ENCODE measurements around the gene ADA.
A peak's percentile ranks its signal among the peaks of the same experiment; 100 is the strongest.
"Not testable (repeated sequence)": the region's sequence is repeated elsewhere in the genome, so short reads cannot be mapped to it uniquely, and the experiment has no call there.

Gene ADA

GRCh38 chr20:44651684-44652423, at the start of gene ADA:
Gene ADA (minus strand): TSS chr20:44651699. CDS start chr20:44651607, 92 bp downstream.
- DNase-seq, result peak; percentile 44

- DNase-seq, result no peak
Observed at GRCh38 chr20:44700306-44700705, 48.8 kb upstream of the ADA start.

DNA sequence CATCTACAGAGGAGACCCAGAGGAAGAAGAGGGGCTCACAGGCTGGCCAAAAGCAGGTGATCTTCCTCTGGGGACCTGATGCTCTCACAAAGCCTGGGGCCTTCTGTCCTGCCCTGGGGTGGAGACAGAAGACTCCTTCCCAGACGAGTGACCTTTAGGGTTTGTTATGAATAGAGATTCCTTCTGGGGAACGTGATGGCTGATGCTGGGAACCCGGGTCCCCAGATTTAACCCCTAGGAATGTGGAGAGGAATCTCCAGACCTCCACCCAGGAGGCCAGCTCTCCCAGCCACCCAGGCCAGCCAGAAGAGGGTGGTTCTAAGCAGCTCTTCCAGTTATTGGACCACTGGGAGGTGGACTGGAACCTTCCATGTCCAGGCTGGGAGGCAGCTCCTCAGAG, 46.9 kb upstream of the ADA start:
- DNase-seq, result no peak

GRCh38 chr20:44697041-44697440, 45.5 kb upstream of the ADA start:
- not testable (repeated sequence) for DNase-seq

- DNase-seq, result no peak
Observed at GRCh38 chr20:44696315-44696714, 44.8 kb upstream of the ADA start.

DNA sequence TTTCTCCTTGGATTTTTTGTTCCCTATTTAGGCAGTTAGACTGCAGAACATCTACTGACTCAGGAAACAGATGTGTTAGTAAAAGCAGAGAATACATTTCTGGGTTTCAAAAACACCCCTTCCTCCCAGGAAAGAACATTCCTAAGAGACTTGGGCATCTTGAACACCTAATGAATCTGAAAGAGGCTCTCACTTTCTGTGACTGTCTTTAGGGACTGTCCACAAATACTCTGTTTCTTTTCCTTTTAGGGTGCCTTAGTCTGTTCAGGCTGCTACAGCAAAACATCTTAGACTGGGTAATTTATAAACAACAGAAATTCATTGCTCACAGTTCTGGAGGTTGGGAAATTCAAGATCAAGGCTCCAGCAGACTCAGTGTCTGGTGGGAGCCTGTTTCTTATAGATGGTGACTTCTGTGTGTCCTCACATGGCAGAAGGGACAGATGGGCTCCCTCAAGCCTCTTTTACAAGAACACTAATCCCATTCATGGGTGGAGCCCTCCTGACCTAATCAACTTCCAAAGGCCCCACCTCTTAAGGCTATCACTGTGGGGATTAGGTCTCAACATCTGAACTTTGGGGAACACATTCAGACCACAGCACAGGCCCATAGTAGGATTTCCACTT, 44.3 kb upstream of the ADA start:
- no peak for DNase-seq

DNA sequence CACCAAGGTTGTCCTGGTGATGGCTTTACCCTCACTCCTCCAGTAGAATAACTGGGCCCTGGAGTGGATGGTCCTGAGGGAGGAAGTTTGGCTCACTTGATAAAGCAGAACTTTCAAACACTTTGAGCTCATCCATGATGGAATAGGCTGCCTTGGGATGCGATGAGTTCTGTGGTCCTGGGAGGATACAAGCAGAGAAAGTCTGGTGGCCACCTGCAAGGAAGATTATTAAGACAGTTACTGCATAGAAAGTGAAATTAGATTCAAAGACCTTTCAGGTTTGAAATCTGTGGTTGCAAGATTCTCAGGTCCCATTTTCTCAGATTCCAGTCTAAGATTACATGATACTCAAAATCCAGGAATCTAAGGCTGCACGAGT, 43.8 kb upstream of the ADA start:
- no peak for DNase-seq

DNA sequence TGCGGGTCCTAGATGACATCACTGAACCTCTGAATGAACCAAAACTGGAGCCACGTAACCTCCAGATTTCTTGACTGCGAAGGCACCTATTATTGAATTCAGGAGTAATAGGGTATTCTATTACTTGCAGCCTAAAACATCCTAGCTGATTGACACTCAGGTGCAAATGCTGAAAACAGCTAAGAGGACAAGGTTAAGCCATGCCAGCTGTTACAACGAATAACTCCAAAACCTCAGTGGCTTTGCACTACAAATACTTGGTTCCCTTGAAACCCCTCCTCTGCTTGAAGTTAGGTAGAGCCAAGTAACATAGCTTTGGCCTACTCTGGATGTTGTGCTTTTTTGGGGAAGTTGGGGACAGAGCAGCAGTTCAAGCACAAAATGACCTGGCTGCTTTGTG, 42.7 kb upstream of the ADA start:
- no peak for DNase-seq

DNA sequence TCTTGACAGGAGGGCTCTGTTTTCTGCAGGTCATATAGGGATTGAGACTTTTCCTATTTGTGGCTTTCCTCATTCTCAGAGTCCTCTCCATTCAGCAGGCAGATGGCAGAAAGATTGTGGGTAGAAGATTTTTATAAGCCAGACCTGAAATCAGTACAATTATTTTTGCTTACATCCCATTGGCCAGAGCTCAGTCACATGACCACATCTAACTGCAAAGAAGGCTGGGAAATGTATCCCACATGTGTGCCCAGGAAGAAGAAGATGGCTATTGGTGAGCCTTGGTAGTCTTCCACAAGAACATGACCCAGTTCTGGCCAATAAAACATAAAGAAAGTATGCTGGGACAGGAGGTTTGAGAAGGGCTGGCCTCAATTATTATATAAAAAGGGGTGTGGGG, 42.1 kb upstream of the ADA start:
- no peak for DNase-seq

DNA sequence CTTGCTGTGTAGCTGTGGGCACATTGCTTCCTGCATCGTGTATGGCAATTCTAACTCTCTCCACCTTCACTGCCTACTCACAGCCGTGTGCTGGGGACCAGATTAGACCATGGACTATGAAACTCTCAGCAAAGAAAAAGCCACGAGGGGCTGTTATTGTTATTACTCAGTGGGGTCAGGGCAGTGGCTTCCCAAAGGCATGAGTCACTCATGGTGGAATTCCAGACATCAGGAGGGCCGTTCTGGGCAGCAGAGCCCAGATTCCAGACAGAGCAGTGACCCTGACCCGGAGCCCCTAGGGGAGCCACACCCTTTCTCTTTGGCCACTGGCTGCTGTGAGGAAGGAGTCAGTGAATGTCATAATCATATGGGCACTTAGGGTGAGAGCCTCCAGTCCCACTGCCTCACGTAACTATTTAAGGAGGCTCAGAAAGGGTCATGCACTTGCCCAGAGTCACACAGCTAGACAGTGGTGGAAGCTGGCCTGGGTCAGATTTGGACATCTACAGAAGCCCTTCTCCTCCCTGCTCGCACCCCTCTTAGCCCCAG, 41.5 kb upstream of the ADA start:
- DNase-seq, result no peak

- no peak for DNase-seq
Observed at GRCh38 chr20:44691424-44692423, 40.2 kb upstream of the ADA start.

DNA sequence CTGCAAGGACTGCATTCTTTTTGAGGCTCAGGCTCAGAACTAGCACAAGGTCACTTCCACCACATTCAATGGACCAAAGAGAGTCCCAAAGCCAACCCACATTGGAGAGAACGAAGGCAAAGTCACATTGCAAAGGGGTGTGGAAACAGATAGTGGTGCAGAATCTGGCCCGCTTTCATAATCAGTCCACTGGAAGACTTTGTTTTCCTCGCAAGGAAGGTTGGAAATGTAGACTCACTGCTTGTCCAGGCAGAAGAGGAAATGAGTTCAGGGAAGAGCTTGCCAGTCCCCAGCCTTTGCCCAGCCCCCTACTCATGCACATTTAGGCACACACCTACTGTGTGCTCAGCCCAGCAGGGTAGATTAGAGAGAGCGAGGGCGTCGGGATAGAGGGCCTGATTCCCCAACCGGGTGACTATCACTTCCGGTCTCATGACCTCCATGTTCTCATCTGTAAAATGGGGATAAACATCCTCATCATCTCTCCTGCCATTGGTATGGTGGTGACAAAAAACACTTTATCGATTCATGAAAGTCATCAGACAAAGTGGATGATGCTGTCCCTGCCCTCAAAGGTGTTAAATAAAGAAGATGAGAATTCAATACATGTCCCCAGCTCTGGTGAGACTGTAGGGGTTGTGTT, 39.4 kb upstream of the ADA start:
- DNase-seq, result no peak

GRCh38 chr20:44689809-44690208, 38.3 kb upstream of the ADA start:
- no peak for DNase-seq

DNA sequence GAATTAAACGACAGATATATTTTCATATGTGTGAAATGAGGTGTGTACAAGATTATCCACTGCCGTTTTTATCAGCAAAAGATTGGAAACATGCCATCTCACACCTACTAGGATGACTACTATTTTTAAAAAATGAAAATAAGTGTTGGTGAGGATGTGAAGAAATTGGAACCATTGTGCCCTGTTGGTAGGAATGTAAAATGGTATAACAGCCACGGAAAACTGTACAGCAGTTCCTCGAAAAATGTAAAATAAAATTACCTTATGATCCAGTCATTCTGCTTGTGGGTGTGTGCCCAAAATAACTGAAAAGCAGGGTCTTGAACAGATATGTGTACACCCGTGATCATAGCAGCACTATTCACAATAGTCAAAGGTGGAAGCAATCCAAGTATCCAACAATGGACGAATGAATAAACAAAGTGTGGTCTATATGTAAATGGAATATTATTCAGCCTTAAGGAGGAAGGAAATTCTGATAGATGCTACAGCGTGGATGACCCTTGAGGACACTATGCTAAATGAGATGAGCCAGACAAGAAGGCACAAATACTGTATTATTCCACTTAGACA, 36.6 kb upstream of the ADA start:
- no peak for DNase-seq

DNA sequence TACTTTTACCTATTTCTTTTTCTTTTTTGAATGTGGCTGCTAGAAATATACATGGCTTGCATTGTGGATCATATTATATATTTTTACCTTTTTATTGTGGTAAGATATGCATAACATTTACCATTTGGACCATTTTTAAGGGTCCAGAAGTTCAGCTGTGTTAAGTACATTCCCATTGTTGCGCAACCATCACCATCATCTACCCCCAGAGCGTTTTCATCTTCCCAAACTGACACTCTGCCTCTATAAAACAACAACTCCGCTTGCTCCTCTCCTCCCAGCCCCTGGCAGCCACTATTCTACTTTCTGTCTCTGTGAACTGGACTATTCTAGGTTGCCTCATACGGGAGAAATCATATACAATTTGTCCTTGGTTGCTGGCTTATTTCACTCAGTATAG, 35.4 kb upstream of the ADA start:
- no peak for DNase-seq

GRCh38 chr20:44684047-44684967, 32.8 kb upstream of the ADA start:
- no peak for DNase-seq

- peak; percentile 57 for DNase-seq
Observed at GRCh38 chr20:44683263-44684046, 32.0 kb upstream of the ADA start.

DNA sequence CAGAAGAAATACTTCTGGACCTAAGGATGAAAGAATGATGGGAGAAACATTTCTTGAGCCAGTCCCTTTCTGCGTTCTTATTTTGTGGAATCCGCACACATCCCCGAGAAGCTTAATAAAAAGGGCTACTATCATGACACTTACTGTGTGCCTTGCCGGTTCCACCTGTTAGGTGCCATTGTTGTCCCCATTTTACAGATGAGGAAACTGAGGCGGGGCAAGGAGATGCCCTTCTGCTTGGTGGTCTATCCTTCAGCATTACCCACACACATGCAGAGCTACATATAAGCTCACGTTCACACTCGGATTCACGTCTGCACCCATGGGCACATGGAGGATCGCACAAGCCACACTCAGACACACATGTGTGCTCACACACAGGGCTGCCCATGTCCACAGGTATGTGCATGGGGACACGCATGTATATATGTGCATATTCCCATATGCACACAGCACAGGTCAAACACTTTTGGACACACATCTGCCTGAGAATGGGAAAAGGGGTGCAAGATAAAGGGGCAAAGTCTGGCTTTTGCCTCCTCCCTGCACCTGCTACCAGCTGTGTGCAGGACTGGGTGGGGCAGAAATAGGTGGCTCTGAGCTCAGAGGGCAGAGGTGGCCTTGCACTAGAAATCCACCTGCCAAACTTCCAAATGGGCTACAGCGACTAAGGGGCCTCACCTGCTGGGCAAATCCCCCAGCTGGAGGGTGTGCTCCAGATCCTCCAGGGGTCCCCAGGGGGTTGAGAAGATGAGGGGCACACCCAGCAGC, 30.5 kb upstream of the ADA start:
- DNase-seq, result no peak

DNA sequence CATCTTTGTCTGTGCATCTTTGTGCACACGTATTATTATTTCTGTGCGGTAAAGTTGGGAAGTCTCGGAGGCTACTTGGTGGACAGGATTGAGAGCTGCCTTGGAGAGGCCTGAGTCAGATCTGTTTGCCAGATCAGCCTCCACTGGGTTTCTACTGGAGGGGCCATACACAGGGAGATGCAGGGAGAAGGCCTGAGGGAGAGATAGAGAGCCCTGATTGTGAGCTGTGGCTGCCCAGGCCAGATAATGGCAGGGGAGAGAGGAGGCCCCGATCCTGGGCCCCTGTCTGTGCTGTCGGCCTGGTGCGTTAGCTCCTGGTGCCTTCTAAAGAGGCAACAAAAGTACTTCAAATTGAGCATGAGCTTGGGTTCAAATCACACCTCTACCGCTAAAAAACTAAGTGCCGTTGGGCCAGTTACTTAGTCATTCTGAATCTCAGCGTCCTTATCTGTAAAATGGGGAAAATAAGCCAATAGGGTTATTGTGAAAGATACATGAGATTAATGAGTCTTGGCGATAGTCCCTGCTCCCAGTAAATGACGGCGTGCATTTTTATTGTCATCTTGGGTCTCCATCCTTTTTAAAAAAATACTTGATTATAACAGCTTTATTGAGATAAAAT, 27.6 kb upstream of the ADA start:
- DNase-seq, result no peak
